Measurements from ENCODE around the gene ABCA13. TPM values are rescaled to one million over a fixed set of nuclear protein-coding genes. Genes with fewer than 3 reads are reported as not detected.

ABCA13 gene
- polyA plus RNA-seq, 1 of the 3 experiments (the other 2 are of a cell fraction): not detected

DNA sequence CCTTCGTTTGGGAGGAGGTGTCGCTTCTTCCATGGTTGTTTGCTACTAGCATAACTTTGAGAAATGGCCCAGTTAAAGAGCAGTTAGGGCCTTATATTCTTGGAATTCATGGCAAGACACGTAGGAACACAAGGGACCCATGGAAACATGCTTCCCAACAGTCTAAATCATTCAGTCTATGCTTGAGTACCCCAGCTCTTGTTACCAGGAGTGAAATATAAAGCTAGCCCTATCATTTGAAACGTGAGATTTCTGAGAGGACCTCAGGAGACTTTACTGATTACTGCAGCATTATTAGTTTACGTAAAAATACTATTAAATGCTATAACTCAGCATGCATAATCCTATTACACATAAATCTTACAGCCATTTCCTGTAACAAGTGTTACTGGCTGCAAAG, 424.5 kb downstream of the ABCA13 start:
- TF ChIP-seq GABPA (IDR thresholded peaks at IDR 0.05; ENCODE audit: low read depth): no peak
- no peak for TF ChIP-seq YY1 (IDR thresholded peaks at IDR 0.05; ENCODE audit: low read depth)
- TF ChIP-seq, protein P1, sequence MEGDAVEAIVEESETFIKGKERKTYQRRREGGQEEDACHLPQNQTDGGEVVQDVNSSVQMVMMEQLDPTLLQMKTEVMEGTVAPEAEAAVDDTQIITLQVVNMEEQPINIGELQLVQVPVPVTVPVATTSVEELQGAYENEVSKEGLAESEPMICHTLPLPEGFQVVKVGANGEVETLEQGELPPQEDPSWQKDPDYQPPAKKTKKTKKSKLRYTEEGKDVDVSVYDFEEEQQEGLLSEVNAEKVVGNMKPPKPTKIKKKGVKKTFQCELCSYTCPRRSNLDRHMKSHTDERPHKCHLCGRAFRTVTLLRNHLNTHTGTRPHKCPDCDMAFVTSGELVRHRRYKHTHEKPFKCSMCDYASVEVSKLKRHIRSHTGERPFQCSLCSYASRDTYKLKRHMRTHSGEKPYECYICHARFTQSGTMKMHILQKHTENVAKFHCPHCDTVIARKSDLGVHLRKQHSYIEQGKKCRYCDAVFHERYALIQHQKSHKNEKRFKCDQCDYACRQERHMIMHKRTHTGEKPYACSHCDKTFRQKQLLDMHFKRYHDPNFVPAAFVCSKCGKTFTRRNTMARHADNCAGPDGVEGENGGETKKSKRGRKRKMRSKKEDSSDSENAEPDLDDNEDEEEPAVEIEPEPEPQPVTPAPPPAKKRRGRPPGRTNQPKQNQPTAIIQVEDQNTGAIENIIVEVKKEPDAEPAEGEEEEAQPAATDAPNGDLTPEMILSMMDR (IDR thresholded peaks at IDR 0.05): no peak
- TF ChIP-seq FOXJ3 (CRISPR knock-in tag; IDR thresholded peaks at IDR 0.05): no peak
- TF ChIP-seq TCF12 (IDR thresholded peaks at IDR 0.05): no peak
- no peak for TF ChIP-seq RCOR1 (IDR thresholded peaks at IDR 0.05; ENCODE audit: low read length)
- no peak for TF ChIP-seq NRF1 (IDR thresholded peaks at IDR 0.05; ENCODE audit: low read depth, low read length)
- no peak for TF ChIP-seq RFX5 (IDR thresholded peaks at IDR 0.05; ENCODE audit: low read length)
- TF ChIP-seq MAX (IDR thresholded peaks at IDR 0.05; ENCODE audit: low read depth): no peak
- no peak for TF ChIP-seq FOXM1 (IDR thresholded peaks at IDR 0.05; ENCODE audit: low read depth)
- TF ChIP-seq ELF1 (IDR thresholded peaks at IDR 0.05): no peak
- TF ChIP-seq, protein P2, sequence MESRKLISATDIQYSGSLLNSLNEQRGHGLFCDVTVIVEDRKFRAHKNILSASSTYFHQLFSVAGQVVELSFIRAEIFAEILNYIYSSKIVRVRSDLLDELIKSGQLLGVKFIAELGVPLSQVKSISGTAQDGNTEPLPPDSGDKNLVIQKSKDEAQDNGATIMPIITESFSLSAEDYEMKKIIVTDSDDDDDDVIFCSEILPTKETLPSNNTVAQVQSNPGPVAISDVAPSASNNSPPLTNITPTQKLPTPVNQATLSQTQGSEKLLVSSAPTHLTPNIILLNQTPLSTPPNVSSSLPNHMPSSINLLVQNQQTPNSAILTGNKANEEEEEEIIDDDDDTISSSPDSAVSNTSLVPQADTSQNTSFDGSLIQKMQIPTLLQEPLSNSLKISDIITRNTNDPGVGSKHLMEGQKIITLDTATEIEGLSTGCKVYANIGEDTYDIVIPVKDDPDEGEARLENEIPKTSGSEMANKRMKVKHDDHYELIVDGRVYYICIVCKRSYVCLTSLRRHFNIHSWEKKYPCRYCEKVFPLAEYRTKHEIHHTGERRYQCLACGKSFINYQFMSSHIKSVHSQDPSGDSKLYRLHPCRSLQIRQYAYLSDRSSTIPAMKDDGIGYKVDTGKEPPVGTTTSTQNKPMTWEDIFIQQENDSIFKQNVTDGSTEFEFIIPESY (IDR thresholded peaks at IDR 0.05; ENCODE audit: borderline replicate concordance, low read depth): no peak
- no peak for TF ChIP-seq JUND (IDR thresholded peaks at IDR 0.05)
- no peak for TF ChIP-seq RXRA (IDR thresholded peaks at IDR 0.05; ENCODE audit: borderline replicate concordance, low read depth)
- TF ChIP-seq NFIC (IDR thresholded peaks at IDR 0.05; ENCODE audit: borderline replicate concordance): no peak
- no peak for TF ChIP-seq GATA2 (CRISPR knock-in tag; IDR thresholded peaks at IDR 0.05)
- TF ChIP-seq RAD21 (IDR thresholded peaks at IDR 0.05; ENCODE audit: low read length): no peak
- no peak for TF ChIP-seq POLR2AphosphoS5 (IDR thresholded peaks at IDR 0.05; ENCODE audit: low read depth, low read length)
- no peak for TF ChIP-seq EZH2phosphoT487 (IDR thresholded peaks at IDR 0.05; ENCODE audit: borderline replicate concordance, low read depth)
- no peak for TF ChIP-seq TAF1 (IDR thresholded peaks at IDR 0.05; ENCODE audit: borderline replicate concordance, low read depth, low read length)
- Histone ChIP-seq H3F3A (replicated peaks; ENCODE audit: insufficient read depth) (no peaks in the 10 kb centered on the region), H3K36me3 (replicated peaks in 1 of 2; ENCODE audit: control insufficient read depth in 1 of 2, insufficient read depth in 2 of 2, low read length in 1 of 2) (no peaks in the 10 kb centered on the region), H3K4me2 (no peak overlapping the region), H2AFZ (ENCODE audit: low read depth) (no peak overlapping the region), H3K9me2 (no peaks in the 10 kb centered on the region), H3K4me1 (ENCODE audit: control insufficient read depth in 1 of 2, insufficient read depth in 2 of 2, low read depth in 1 of 2, low read length in 1 of 2) (0 out of 4 replicates have a peak, but pooled peaks cover 0 to 4% of the 10 kb centered on the region in 2 experiments), H3K27me3 (ENCODE audit: insufficient read depth) (no peaks in the 10 kb centered on the region), H3K27ac (ENCODE audit: low read depth in 2 of 2, low read length in 1 of 2) (no peak overlapping the region), H4K20me1 (ENCODE audit: insufficient read depth) (no peaks in the 10 kb centered on the region), H3K9ac (no peak overlapping the region), H3K4me3 (ENCODE audit: low read depth in 2 of 2, low read length in 1 of 2) (no peak overlapping the region), H3K9me3 (no peaks in the 10 kb centered on the region), H3K79me2 (ENCODE audit: insufficient read depth) (no peaks in the 10 kb centered on the region)
- WGBS (ENCODE audit: low lambda C conversion rate): under 1% methylated on average over 5 of the region's 5 CpGs
- POLR2A ChIA-PET: no interaction called here
- DNase-seq: no peak
- CTCF ChIA-PET: no interaction called here
